IMR-90 (cell line): ENCODE results near the gene PTPRN2. TPM values are rescaled to one million over a fixed set of nuclear protein-coding genes. Genes with fewer than 3 reads are reported as not detected.

Experiments
- ATAC-seq: fragments of 200-7000 bp; cut with Tn5 transposase; 2 replicates; pipeline ENCODE4 v1.9.1; 2020; ENCODE audit warnings: low read depth, mild to moderate bottlenecking, moderate library complexity
- BruUV-seq: library from RNA; stranded (reverse); fragments of 400-500 nt; replicated peaks from 2 replicates; lab custom pipeline; 2021; lab: Mats Ljungman, UMichigan
- CTCF ChIA-PET: fragments of 300-600 bp; formaldehyde crosslinking; extraction: SDS; loops from one replicate; lab custom pipeline; 2021; ENCODE audit warnings: antibody characterized with exemption; lab: Yijun Ruan, JAX
- POLR2A ChIA-PET: fragments of 300-600 bp; sonication (Branson Sonifier 250); formaldehyde crosslinking; loops from one replicate; lab custom pipeline; 2022; ENCODE audit warnings: antibody characterized with exemption; ENCODE audit not compliant: unreplicated experiment; lab: Charles Lee
- DNase-seq: peaks from one replicate; pipeline ENCODE4 v3.0.0; 2013
- H2AFZ ChIP-seq: replicated peaks from 2 replicates; pipeline ENCODE3; 2013; ENCODE audit warnings: low read length, mild to moderate bottlenecking; ENCODE audit not compliant: poor library complexity
- H2AK5ac ChIP-seq: 2 replicates; pipeline ENCODE4 v1.6.1; 2013; ENCODE audit warnings: low read depth, low read length, inconsistent platforms
- H2AK9ac ChIP-seq: replicated peaks from 2 replicates; pipeline ENCODE3; 2013; ENCODE audit warnings: mild to moderate bottlenecking, low read depth, low read length, moderate library complexity; ENCODE audit not compliant: poor library complexity
- H2BK120ac ChIP-seq: 2 replicates; pipeline ENCODE4 v1.6.1; 2013; ENCODE audit warnings: low read depth, low read length, inconsistent platforms
- H2BK15ac ChIP-seq: 3 replicates; pipeline ENCODE4 v1.6.1; 2013; ENCODE audit warnings: low read depth, low read length, inconsistent platforms
- H2BK20ac ChIP-seq: 2 replicates; pipeline ENCODE4 v1.6.1; 2013; ENCODE audit warnings: low read depth, mild to moderate bottlenecking, inconsistent platforms, low read length, moderate library complexity
- H2BK5ac ChIP-seq: 2 replicates; pipeline ENCODE4 v1.6.1; 2013; ENCODE audit warnings: mild to moderate bottlenecking, low read depth, low read length, inconsistent platforms; ENCODE audit not compliant: poor library complexity, severe bottlenecking
- H3K14ac ChIP-seq: replicated peaks from 2 replicates; pipeline ENCODE4 v1.6.1; 2013; ENCODE audit warnings: low read depth, low read length, inconsistent platforms
- H3K18ac ChIP-seq: 2 replicates; pipeline ENCODE4 v1.6.1; 2013; ENCODE audit warnings: low read depth, low read length, control low read depth
- H3K23ac ChIP-seq: 2 replicates; pipeline ENCODE4 v1.6.1; 2013; ENCODE audit warnings: low read depth, low read length, inconsistent platforms
- H3K27ac ChIP-seq: 2 replicates; pipeline ENCODE4 v1.5.1; 2013; ENCODE audit warnings: mild to moderate bottlenecking, control low read depth, low read length; ENCODE audit not compliant: insufficient read depth
- H3K27me3 ChIP-seq: 2 replicates; pipeline ENCODE4 v1.6.1; 2013; ENCODE audit warnings: low read length; ENCODE audit not compliant: control insufficient read depth, insufficient read depth
- H3K36me3 ChIP-seq: 2 replicates; pipeline ENCODE4 v1.6.1; 2013; ENCODE audit warnings: low read length, mixed read lengths; ENCODE audit not compliant: control insufficient read depth, insufficient read depth
- H3K4ac ChIP-seq: 2 replicates; pipeline ENCODE4 v1.6.1; 2013; ENCODE audit warnings: low read depth, low read length, inconsistent platforms
- H3K4me1 ChIP-seq: 2 replicates; pipeline ENCODE4 v1.6.1; 2013; ENCODE audit warnings: low read length, mixed read lengths; ENCODE audit not compliant: control insufficient read depth, insufficient read depth
- H3K4me2 ChIP-seq: 2 replicates; pipeline ENCODE4 v1.6.1; 2013; ENCODE audit warnings: low read depth, mild to moderate bottlenecking, control low read depth, low read length, moderate library complexity
- H3K4me3 ChIP-seq: 2 replicates; pipeline ENCODE4 v1.5.1; 2013; ENCODE audit warnings: low read depth, mild to moderate bottlenecking, control low read depth, low read length, moderate library complexity; ENCODE audit not compliant: insufficient read depth
- H3K56ac ChIP-seq: 2 replicates; pipeline ENCODE4 v1.6.1; 2013; ENCODE audit warnings: low read length, inconsistent platforms; ENCODE audit not compliant: insufficient read depth; ENCODE audit errors: extremely low read depth
- H3K79me1 ChIP-seq, 2 experiments: 2 replicates each; pipeline ENCODE4 v1.6.1; 2013; ENCODE audit warnings: low read length in 2 of 2, inconsistent platforms in 1 of 2, low read depth in 1 of 2
- H3K9ac ChIP-seq: 2 replicates; pipeline ENCODE4 v1.6.1; 2013; ENCODE audit warnings: low read depth, low read length, control low read depth
- H3K9me1 ChIP-seq: 2 replicates; pipeline ENCODE4 v1.6.1; 2013; ENCODE audit warnings: low read length, inconsistent platforms; ENCODE audit not compliant: insufficient read depth
- H3K9me3 ChIP-seq: 2 replicates; pipeline ENCODE4 v1.6.1; 2013; ENCODE audit warnings: low read length; ENCODE audit not compliant: control insufficient read depth, insufficient read depth
- H4K20me1 ChIP-seq: 2 replicates; pipeline ENCODE4 v1.6.1; 2013; ENCODE audit warnings: low read length, inconsistent platforms; ENCODE audit not compliant: insufficient read depth
- H4K5ac ChIP-seq: 2 replicates; pipeline ENCODE4 v1.6.1; 2013; ENCODE audit warnings: mild to moderate bottlenecking, low read depth, low read length, control low read depth
- H4K8ac ChIP-seq, 2 experiments: 2 replicates each; pipeline ENCODE4 v1.6.1; 2013; ENCODE audit warnings: low read depth in 2 of 2, low read length in 2 of 2, control low read depth in 1 of 2, inconsistent platforms in 1 of 2
- H4K91ac ChIP-seq: 2 replicates; pipeline ENCODE4 v1.6.1; 2013; ENCODE audit warnings: low read depth, low read length, inconsistent platforms; ENCODE audit not compliant: insufficient read depth
- BHLHE40 ChIP-seq: fragments of 150-350 bp; IDR thresholded peaks from 2 replicates; pipeline ENCODE4 v1.6.1; 2016; ENCODE audit warnings: mild to moderate bottlenecking, low read depth, low read length
- CEBPB ChIP-seq: IDR thresholded peaks from 2 replicates; pipeline ENCODE4 v1.6.1; 2012; ENCODE audit warnings: low read depth, low read length, improper control_type of control experiment
- FOS ChIP-seq: fragments of 150-350 bp; IDR thresholded peaks from 2 replicates; pipeline ENCODE4 v1.6.1; 2016; ENCODE audit warnings: low read depth, low read length
- MAFK ChIP-seq: IDR thresholded peaks from 2 replicates; pipeline ENCODE4 v1.6.1; 2012; ENCODE audit warnings: low read depth, low read length, improper control_type of control experiment
- MAZ ChIP-seq: IDR thresholded peaks from 2 replicates; pipeline ENCODE4 v1.6.1; 2012; ENCODE audit warnings: low read depth, mild to moderate bottlenecking, low read length, improper control_type of control experiment, moderate library complexity, borderline replicate concordance
- MXI1 ChIP-seq: IDR thresholded peaks from 2 replicates; pipeline ENCODE4 v1.6.1; 2012; ENCODE audit warnings: low read depth, mild to moderate bottlenecking, low read length, moderate library complexity, borderline replicate concordance
- NFE2L2 ChIP-seq: fragments of 150-350 bp; IDR thresholded peaks from 2 replicates; pipeline ENCODE4 v1.6.1; 2016; ENCODE audit warnings: low read depth, mild to moderate bottlenecking, low read length
- POLR2A ChIP-seq: IDR thresholded peaks from 2 replicates; pipeline ENCODE4 v1.6.1; 2012; ENCODE audit warnings: mild to moderate bottlenecking, low read depth, low read length
- RAD21 ChIP-seq: IDR thresholded peaks from 2 replicates; pipeline ENCODE4 v1.6.1; 2012; ENCODE audit warnings: low read length, improper control_type of control experiment
- RCOR1 ChIP-seq: IDR thresholded peaks from 2 replicates; pipeline ENCODE4 v1.6.1; 2012; ENCODE audit warnings: mild to moderate bottlenecking, low read length, improper control_type of control experiment; ENCODE audit not compliant: insufficient replicate concordance
- RFX5 ChIP-seq: IDR thresholded peaks from 2 replicates; pipeline ENCODE4 v1.8.0; 2012; ENCODE audit warnings: low read depth, mild to moderate bottlenecking, low read length, moderate library complexity
- SMC3 ChIP-seq: fragments of 150-350 bp; IDR thresholded peaks from 2 replicates; pipeline ENCODE4 v1.6.1; 2016; ENCODE audit warnings: low read depth, mild to moderate bottlenecking, antibody characterized with exemption, low read length, moderate library complexity
- WGBS, 2 experiments: methylation state at CpG; one replicate each; pipeline versions ENCODE4 v1.1.5 to v1.1.7; 2013; ENCODE audit warnings: missing lambda C conversion rate in 2 of 2; ENCODE audit not compliant: insufficient read length in 1 of 2; ENCODE audit errors: extremely low coverage in 2 of 2; 5-methylcytosine and 5-hydroxymethylcytosine counted together
- dilution Hi-C: fragments of 300-500 bp; cut with HindIII; formaldehyde crosslinking; loops from one replicate; pipeline ENCODE4 v1.14.3; 2018; ENCODE audit warnings: low sequenced_read_pairs; ENCODE audit not compliant: unreplicated experiment
- in situ Hi-C: fragments of 300-500 bp; cut with MboI; formaldehyde crosslinking; loops from 3 replicates; pipeline ENCODE4 v1.14.3; 2019; ENCODE audit warnings: low sequenced_read_pairs, inconsistent platforms, mixed read lengths
- intact Hi-C: fragments of 100-400 bp; cut with micrococcal nuclease; formaldehyde crosslinking; loops from 2 replicates; pipeline ENCODE4 v1.10.0; 2022
- polyA plus RNA-seq, 3 experiments: library from polyadenylated mRNA; depleted of rRNA; stranded (reverse); fragments of >200 nt; gene quantifications; 2 replicates each; pipeline ENCODE4 v1.2.3, GENCODE V29; 2012; ENCODE audit warnings: low replicate concordance in 1 of 3
- total RNA-seq: library from RNA; depleted of rRNA; stranded (reverse); fragments of >200 nt; gene quantifications from 2 replicates; pipeline ENCODE4 v1.2.3, GENCODE V29; 2012
- TF ChIP-seq, protein P1 (sequence below): conservative IDR thresholded peaks from 2 replicates; pipeline ENCODE4 v1.5.1; 2012; ENCODE audit warnings: mild to moderate bottlenecking, low read depth, low read length, improper control_type of control experiment

PTPRN2 gene
- total and polyA plus RNA-seq, 2 of the 4 experiments (the other 2 are of a cell fraction): 0.03 TPM; not detected in 1

DNA sequence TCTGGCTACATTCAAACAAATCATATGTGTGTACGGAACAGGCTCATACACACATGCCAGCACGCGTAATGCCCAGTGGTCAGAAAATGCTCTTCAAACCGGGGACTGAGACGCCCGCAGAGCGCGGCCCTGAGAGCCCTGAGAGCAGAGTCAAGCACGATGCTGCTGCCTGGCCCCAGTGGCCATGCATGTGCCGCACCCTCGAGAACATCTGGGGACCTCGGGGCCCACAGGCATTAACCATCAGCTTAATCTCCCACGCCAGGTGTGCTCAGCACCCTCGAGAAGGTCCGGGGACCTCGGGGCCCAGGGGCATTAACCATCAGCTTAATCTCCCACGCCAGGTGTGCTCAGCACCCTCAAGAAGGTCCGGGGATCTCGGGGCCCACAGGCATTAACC is 163.1 kb downstream of the PTPRN2 start:
- Histone ChIP-seq H4K5ac (no peak overlapping the region), H4K91ac (no peak overlapping the region), H4K8ac (no peak overlapping the region), H3K4me2 (no peak overlapping the region), H2AK9ac (no peak overlapping the region), H3K18ac (no peak overlapping the region), H3K9me3 (peaks cover 38% of the 10 kb centered on the region), H3K4me1 (no peaks in the 10 kb centered on the region), H3K79me1 (no peaks in the 10 kb centered on the region), H3K4me3 (no peak overlapping the region), H3K9me1 (no peaks in the 10 kb centered on the region), H2BK15ac (no peak overlapping the region), H2AK5ac (no peak overlapping the region), H2BK20ac (no peak overlapping the region), H2AFZ (no peak overlapping the region), H3K27me3 (no peaks in the 10 kb centered on the region), H3K4ac (no peak overlapping the region), H4K20me1 (no peaks in the 10 kb centered on the region), H2BK120ac (no peak overlapping the region), H3K9ac (no peak overlapping the region), H3K14ac (no peak overlapping the region), H3K23ac (no peak overlapping the region), H3K27ac (no peak overlapping the region), H3K36me3 (no peaks in the 10 kb centered on the region), H2BK5ac (no peak overlapping the region), H3K56ac (no peak overlapping the region)
- in situ Hi-C loops: no loop called here
- 86% methylated on average over 8 of the region's 19 CpGs; no CpG with 5 or more reads in 1 of the 2 experiments for WGBS, 2 experiments
- no TSS peak for BruUV-seq
- TF ChIP-seq RAD21: no peak
- TF ChIP-seq, protein P1, sequence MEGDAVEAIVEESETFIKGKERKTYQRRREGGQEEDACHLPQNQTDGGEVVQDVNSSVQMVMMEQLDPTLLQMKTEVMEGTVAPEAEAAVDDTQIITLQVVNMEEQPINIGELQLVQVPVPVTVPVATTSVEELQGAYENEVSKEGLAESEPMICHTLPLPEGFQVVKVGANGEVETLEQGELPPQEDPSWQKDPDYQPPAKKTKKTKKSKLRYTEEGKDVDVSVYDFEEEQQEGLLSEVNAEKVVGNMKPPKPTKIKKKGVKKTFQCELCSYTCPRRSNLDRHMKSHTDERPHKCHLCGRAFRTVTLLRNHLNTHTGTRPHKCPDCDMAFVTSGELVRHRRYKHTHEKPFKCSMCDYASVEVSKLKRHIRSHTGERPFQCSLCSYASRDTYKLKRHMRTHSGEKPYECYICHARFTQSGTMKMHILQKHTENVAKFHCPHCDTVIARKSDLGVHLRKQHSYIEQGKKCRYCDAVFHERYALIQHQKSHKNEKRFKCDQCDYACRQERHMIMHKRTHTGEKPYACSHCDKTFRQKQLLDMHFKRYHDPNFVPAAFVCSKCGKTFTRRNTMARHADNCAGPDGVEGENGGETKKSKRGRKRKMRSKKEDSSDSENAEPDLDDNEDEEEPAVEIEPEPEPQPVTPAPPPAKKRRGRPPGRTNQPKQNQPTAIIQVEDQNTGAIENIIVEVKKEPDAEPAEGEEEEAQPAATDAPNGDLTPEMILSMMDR: no peak
- no peak for TF ChIP-seq BHLHE40
- no peak for TF ChIP-seq SMC3
- TF ChIP-seq MAFK: no peak
- no peak for TF ChIP-seq CEBPB
- TF ChIP-seq RFX5: no peak
- no peak for TF ChIP-seq POLR2A
- no peak for TF ChIP-seq MXI1
- no peak for TF ChIP-seq FOS
- no peak for TF ChIP-seq RCOR1
- no peak for TF ChIP-seq MAZ
- TF ChIP-seq NFE2L2: no peak
- intact Hi-C loops: no loop called here
- ATAC-seq (no peak), DNase-seq (no peak)
- ChIA-PET CTCF (no interaction called here), POLR2A (no interaction called here)
- dilution Hi-C loops: no loop called here
